IMR-90 (cell line): ENCODE measurements around the gene RAP2B. TPM values are rescaled to one million over a fixed set of nuclear protein-coding genes. Genes with fewer than 3 reads are reported as not detected.

Experiments used
- ATAC-seq: fragments of 200-7000 bp; cut with Tn5 transposase; 2 replicates; pipeline ENCODE4 v1.9.1; 2020; ENCODE audit warnings: low read depth, mild to moderate bottlenecking, moderate library complexity
- BruUV-seq: library from RNA; stranded (reverse); fragments of 400-500 nt; replicated peaks from 2 replicates; lab custom pipeline; 2021; lab: Mats Ljungman, UMichigan
- CTCF ChIA-PET: fragments of 300-600 bp; formaldehyde crosslinking; extraction: SDS; loops from one replicate; lab custom pipeline; 2021; ENCODE audit warnings: antibody characterized with exemption; lab: Yijun Ruan, JAX
- POLR2A ChIA-PET: fragments of 300-600 bp; sonication (Branson Sonifier 250); formaldehyde crosslinking; loops from one replicate; lab custom pipeline; 2022; ENCODE audit warnings: antibody characterized with exemption; ENCODE audit not compliant: unreplicated experiment; lab: Charles Lee
- DNase-seq: peaks from one replicate; pipeline ENCODE4 v3.0.0; 2013
- H2AFZ ChIP-seq: replicated peaks from 2 replicates; pipeline ENCODE3; 2013; ENCODE audit warnings: low read length, mild to moderate bottlenecking; ENCODE audit not compliant: poor library complexity
- H2AK5ac ChIP-seq: 2 replicates; pipeline ENCODE4 v1.6.1; 2013; ENCODE audit warnings: low read depth, low read length, inconsistent platforms
- H2AK9ac ChIP-seq: replicated peaks from 2 replicates; pipeline ENCODE3; 2013; ENCODE audit warnings: mild to moderate bottlenecking, low read depth, low read length, moderate library complexity; ENCODE audit not compliant: poor library complexity
- H2BK120ac ChIP-seq: 2 replicates; pipeline ENCODE4 v1.6.1; 2013; ENCODE audit warnings: low read depth, low read length, inconsistent platforms
- H2BK15ac ChIP-seq: 3 replicates; pipeline ENCODE4 v1.6.1; 2013; ENCODE audit warnings: low read depth, low read length, inconsistent platforms
- H2BK20ac ChIP-seq: 2 replicates; pipeline ENCODE4 v1.6.1; 2013; ENCODE audit warnings: low read depth, mild to moderate bottlenecking, inconsistent platforms, low read length, moderate library complexity
- H2BK5ac ChIP-seq: 2 replicates; pipeline ENCODE4 v1.6.1; 2013; ENCODE audit warnings: mild to moderate bottlenecking, low read depth, low read length, inconsistent platforms; ENCODE audit not compliant: poor library complexity, severe bottlenecking
- H3K14ac ChIP-seq: replicated peaks from 2 replicates; pipeline ENCODE4 v1.6.1; 2013; ENCODE audit warnings: low read depth, low read length, inconsistent platforms
- H3K18ac ChIP-seq: 2 replicates; pipeline ENCODE4 v1.6.1; 2013; ENCODE audit warnings: low read depth, low read length, control low read depth
- H3K23ac ChIP-seq: 2 replicates; pipeline ENCODE4 v1.6.1; 2013; ENCODE audit warnings: low read depth, low read length, inconsistent platforms
- H3K27ac ChIP-seq: 2 replicates; pipeline ENCODE4 v1.5.1; 2013; ENCODE audit warnings: mild to moderate bottlenecking, control low read depth, low read length; ENCODE audit not compliant: insufficient read depth
- H3K27me3 ChIP-seq: 2 replicates; pipeline ENCODE4 v1.6.1; 2013; ENCODE audit warnings: low read length; ENCODE audit not compliant: control insufficient read depth, insufficient read depth
- H3K36me3 ChIP-seq: 2 replicates; pipeline ENCODE4 v1.6.1; 2013; ENCODE audit warnings: low read length, mixed read lengths; ENCODE audit not compliant: control insufficient read depth, insufficient read depth
- H3K4ac ChIP-seq: 2 replicates; pipeline ENCODE4 v1.6.1; 2013; ENCODE audit warnings: low read depth, low read length, inconsistent platforms
- H3K4me1 ChIP-seq: 2 replicates; pipeline ENCODE4 v1.6.1; 2013; ENCODE audit warnings: low read length, mixed read lengths; ENCODE audit not compliant: control insufficient read depth, insufficient read depth
- H3K4me2 ChIP-seq: 2 replicates; pipeline ENCODE4 v1.6.1; 2013; ENCODE audit warnings: low read depth, mild to moderate bottlenecking, control low read depth, low read length, moderate library complexity
- H3K4me3 ChIP-seq: 2 replicates; pipeline ENCODE4 v1.5.1; 2013; ENCODE audit warnings: low read depth, mild to moderate bottlenecking, control low read depth, low read length, moderate library complexity; ENCODE audit not compliant: insufficient read depth
- H3K56ac ChIP-seq: 2 replicates; pipeline ENCODE4 v1.6.1; 2013; ENCODE audit warnings: low read length, inconsistent platforms; ENCODE audit not compliant: insufficient read depth; ENCODE audit errors: extremely low read depth
- H3K79me1 ChIP-seq, 2 experiments: 2 replicates each; pipeline ENCODE4 v1.6.1; 2013; ENCODE audit warnings: low read length in 2 of 2, inconsistent platforms in 1 of 2, low read depth in 1 of 2
- H3K9ac ChIP-seq: 2 replicates; pipeline ENCODE4 v1.6.1; 2013; ENCODE audit warnings: low read depth, low read length, control low read depth
- H3K9me1 ChIP-seq: 2 replicates; pipeline ENCODE4 v1.6.1; 2013; ENCODE audit warnings: low read length, inconsistent platforms; ENCODE audit not compliant: insufficient read depth
- H3K9me3 ChIP-seq: 2 replicates; pipeline ENCODE4 v1.6.1; 2013; ENCODE audit warnings: low read length; ENCODE audit not compliant: control insufficient read depth, insufficient read depth
- H4K20me1 ChIP-seq: 2 replicates; pipeline ENCODE4 v1.6.1; 2013; ENCODE audit warnings: low read length, inconsistent platforms; ENCODE audit not compliant: insufficient read depth
- H4K5ac ChIP-seq: 2 replicates; pipeline ENCODE4 v1.6.1; 2013; ENCODE audit warnings: mild to moderate bottlenecking, low read depth, low read length, control low read depth
- H4K8ac ChIP-seq, 2 experiments: 2 replicates each; pipeline ENCODE4 v1.6.1; 2013; ENCODE audit warnings: low read depth in 2 of 2, low read length in 2 of 2, control low read depth in 1 of 2, inconsistent platforms in 1 of 2
- H4K91ac ChIP-seq: 2 replicates; pipeline ENCODE4 v1.6.1; 2013; ENCODE audit warnings: low read depth, low read length, inconsistent platforms; ENCODE audit not compliant: insufficient read depth
- BHLHE40 ChIP-seq: fragments of 150-350 bp; IDR thresholded peaks from 2 replicates; pipeline ENCODE4 v1.6.1; 2016; ENCODE audit warnings: mild to moderate bottlenecking, low read depth, low read length
- CEBPB ChIP-seq: IDR thresholded peaks from 2 replicates; pipeline ENCODE4 v1.6.1; 2012; ENCODE audit warnings: low read depth, low read length, improper control_type of control experiment
- CHD1 ChIP-seq: IDR thresholded peaks from 2 replicates; pipeline ENCODE4 v1.6.1; 2012; ENCODE audit warnings: low read depth, low read length, improper control_type of control experiment
- FOS ChIP-seq: fragments of 150-350 bp; IDR thresholded peaks from 2 replicates; pipeline ENCODE4 v1.6.1; 2016; ENCODE audit warnings: low read depth, low read length
- MAFK ChIP-seq: IDR thresholded peaks from 2 replicates; pipeline ENCODE4 v1.6.1; 2012; ENCODE audit warnings: low read depth, low read length, improper control_type of control experiment
- MAZ ChIP-seq: IDR thresholded peaks from 2 replicates; pipeline ENCODE4 v1.6.1; 2012; ENCODE audit warnings: low read depth, mild to moderate bottlenecking, low read length, improper control_type of control experiment, moderate library complexity, borderline replicate concordance
- MXI1 ChIP-seq: IDR thresholded peaks from 2 replicates; pipeline ENCODE4 v1.6.1; 2012; ENCODE audit warnings: low read depth, mild to moderate bottlenecking, low read length, moderate library complexity, borderline replicate concordance
- NFE2L2 ChIP-seq: fragments of 150-350 bp; IDR thresholded peaks from 2 replicates; pipeline ENCODE4 v1.6.1; 2016; ENCODE audit warnings: low read depth, mild to moderate bottlenecking, low read length
- POLR2A ChIP-seq: IDR thresholded peaks from 2 replicates; pipeline ENCODE4 v1.6.1; 2012; ENCODE audit warnings: mild to moderate bottlenecking, low read depth, low read length
- RAD21 ChIP-seq: IDR thresholded peaks from 2 replicates; pipeline ENCODE4 v1.6.1; 2012; ENCODE audit warnings: low read length, improper control_type of control experiment
- RCOR1 ChIP-seq: IDR thresholded peaks from 2 replicates; pipeline ENCODE4 v1.6.1; 2012; ENCODE audit warnings: mild to moderate bottlenecking, low read length, improper control_type of control experiment; ENCODE audit not compliant: insufficient replicate concordance
- RFX5 ChIP-seq: IDR thresholded peaks from 2 replicates; pipeline ENCODE4 v1.8.0; 2012; ENCODE audit warnings: low read depth, mild to moderate bottlenecking, low read length, moderate library complexity
- SMC3 ChIP-seq: fragments of 150-350 bp; IDR thresholded peaks from 2 replicates; pipeline ENCODE4 v1.6.1; 2016; ENCODE audit warnings: low read depth, mild to moderate bottlenecking, antibody characterized with exemption, low read length, moderate library complexity
- WGBS, 2 experiments: methylation state at CpG; one replicate each; pipeline versions ENCODE4 v1.1.5 to v1.1.7; 2013; ENCODE audit warnings: missing lambda C conversion rate in 2 of 2; ENCODE audit not compliant: insufficient read length in 1 of 2; ENCODE audit errors: extremely low coverage in 2 of 2; 5-methylcytosine and 5-hydroxymethylcytosine counted together
- dilution Hi-C: fragments of 300-500 bp; cut with HindIII; formaldehyde crosslinking; loops from one replicate; pipeline ENCODE4 v1.14.3; 2018; ENCODE audit warnings: low sequenced_read_pairs; ENCODE audit not compliant: unreplicated experiment
- in situ Hi-C: fragments of 300-500 bp; cut with MboI; formaldehyde crosslinking; loops from 3 replicates; pipeline ENCODE4 v1.14.3; 2019; ENCODE audit warnings: low sequenced_read_pairs, inconsistent platforms, mixed read lengths
- intact Hi-C: fragments of 100-400 bp; cut with micrococcal nuclease; formaldehyde crosslinking; loops from 2 replicates; pipeline ENCODE4 v1.10.0; 2022
- polyA plus RNA-seq, 3 experiments: library from polyadenylated mRNA; depleted of rRNA; stranded (reverse); fragments of >200 nt; gene quantifications; 2 replicates each; pipeline ENCODE4 v1.2.3, GENCODE V29; 2012; ENCODE audit warnings: low replicate concordance in 1 of 3
- total RNA-seq: library from RNA; depleted of rRNA; stranded (reverse); fragments of >200 nt; gene quantifications from 2 replicates; pipeline ENCODE4 v1.2.3, GENCODE V29; 2012
- TF ChIP-seq, protein P1 (sequence below): conservative IDR thresholded peaks from 2 replicates; pipeline ENCODE4 v1.5.1; 2012; ENCODE audit warnings: mild to moderate bottlenecking, low read depth, low read length, improper control_type of control experiment
- TF ChIP-seq, protein P2 (sequence below): fragments of 150-350 bp; IDR thresholded peaks from 2 replicates; pipeline ENCODE4 v1.6.1; 2016; ENCODE audit warnings: low read depth, mild to moderate bottlenecking, low read length, moderate library complexity, borderline replicate concordance
- TF ChIP-seq, protein P3 (sequence below): fragments of 150-350 bp; IDR thresholded peaks from 2 replicates; pipeline ENCODE4 v1.6.1; 2017; ENCODE audit warnings: mild to moderate bottlenecking, antibody characterized with exemption, low read length, low read depth

Gene RAP2B
- total and polyA plus RNA-seq, 2 of the 4 experiments (the other 2 are of a cell fraction): 6.6 to 12.4 TPM

DNA sequence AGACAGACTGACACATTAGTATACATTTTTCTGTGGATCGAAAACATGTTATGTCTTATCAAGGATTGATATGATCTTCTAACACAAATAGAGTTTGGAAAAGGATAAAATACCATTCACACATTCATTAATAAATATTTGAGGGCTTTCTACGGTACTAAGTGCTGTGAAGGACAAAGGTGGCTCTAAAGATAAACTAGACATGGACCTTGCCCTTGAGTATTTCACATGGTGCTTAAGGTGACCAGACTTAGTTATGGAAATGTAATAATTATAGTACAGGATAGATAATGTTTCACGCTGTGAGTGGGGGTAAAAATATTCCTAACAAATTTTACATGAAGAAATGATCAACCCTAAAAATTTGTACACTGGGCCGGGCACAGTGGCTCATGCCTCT lies 3.8 kb upstream of the RAP2B start:
- CTCF ChIA-PET: no interaction called here
- dilution Hi-C loops: no loop called here
- BruUV-seq: no TSS peak

More for the DNA sequence above, 3.8 kb upstream of the RAP2B start:
- Histone ChIP-seq H4K91ac (no peak overlapping the region), H3K4ac (no peak overlapping the region), H3K4me2 (no peak overlapping the region), H4K20me1 (peaks cover 6% of the 10 kb centered on the region), H3K9me3 (no peaks in the 10 kb centered on the region), H3K27me3 (no peaks in the 10 kb centered on the region), H3K14ac (no peak overlapping the region), H2BK120ac (no peak overlapping the region), H3K23ac (no peak overlapping the region; the same call in 1 of the 2 replicates), H2BK15ac (no peak overlapping the region), H3K18ac (no peak overlapping the region), H3K9me1 (peaks cover 5% of the 10 kb centered on the region; the same call in 1 of the 2 replicates), H3K4me1 (peaks cover 4% of the 10 kb centered on the region; the same call in 1 of the 2 replicates), H2AFZ (no peak overlapping the region), H2BK20ac (no peak overlapping the region), H3K4me3 (no peak overlapping the region), H2AK9ac (no peak overlapping the region), H3K36me3 (no peaks in the 10 kb centered on the region), H3K56ac (no peak overlapping the region), H4K5ac (no peak overlapping the region), H4K8ac (no peak overlapping the region), H3K27ac (no peak overlapping the region), H2BK5ac (no peak overlapping the region), H3K79me1 (no peaks in the 10 kb centered on the region), H3K9ac (no peak overlapping the region), H2AK5ac (no peak overlapping the region)
- no peak for DNase-seq
- WGBS, 2 experiments: no CpG with 5 or more reads among the region's 4 CpGs
- TF ChIP-seq NFE2L2 (no peak), FOS (no peak), RAD21 (no peak), RCOR1 (no peak), BHLHE40 (no peak), RFX5 (no peak), CEBPB (no peak), CHD1 (no peak), MXI1 (no peak), POLR2A (no peak), MAZ (no peak), SMC3 (no peak), MAFK (no peak)
- TF ChIP-seq, protein P1, sequence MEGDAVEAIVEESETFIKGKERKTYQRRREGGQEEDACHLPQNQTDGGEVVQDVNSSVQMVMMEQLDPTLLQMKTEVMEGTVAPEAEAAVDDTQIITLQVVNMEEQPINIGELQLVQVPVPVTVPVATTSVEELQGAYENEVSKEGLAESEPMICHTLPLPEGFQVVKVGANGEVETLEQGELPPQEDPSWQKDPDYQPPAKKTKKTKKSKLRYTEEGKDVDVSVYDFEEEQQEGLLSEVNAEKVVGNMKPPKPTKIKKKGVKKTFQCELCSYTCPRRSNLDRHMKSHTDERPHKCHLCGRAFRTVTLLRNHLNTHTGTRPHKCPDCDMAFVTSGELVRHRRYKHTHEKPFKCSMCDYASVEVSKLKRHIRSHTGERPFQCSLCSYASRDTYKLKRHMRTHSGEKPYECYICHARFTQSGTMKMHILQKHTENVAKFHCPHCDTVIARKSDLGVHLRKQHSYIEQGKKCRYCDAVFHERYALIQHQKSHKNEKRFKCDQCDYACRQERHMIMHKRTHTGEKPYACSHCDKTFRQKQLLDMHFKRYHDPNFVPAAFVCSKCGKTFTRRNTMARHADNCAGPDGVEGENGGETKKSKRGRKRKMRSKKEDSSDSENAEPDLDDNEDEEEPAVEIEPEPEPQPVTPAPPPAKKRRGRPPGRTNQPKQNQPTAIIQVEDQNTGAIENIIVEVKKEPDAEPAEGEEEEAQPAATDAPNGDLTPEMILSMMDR: no peak
- TF ChIP-seq, protein P2, sequence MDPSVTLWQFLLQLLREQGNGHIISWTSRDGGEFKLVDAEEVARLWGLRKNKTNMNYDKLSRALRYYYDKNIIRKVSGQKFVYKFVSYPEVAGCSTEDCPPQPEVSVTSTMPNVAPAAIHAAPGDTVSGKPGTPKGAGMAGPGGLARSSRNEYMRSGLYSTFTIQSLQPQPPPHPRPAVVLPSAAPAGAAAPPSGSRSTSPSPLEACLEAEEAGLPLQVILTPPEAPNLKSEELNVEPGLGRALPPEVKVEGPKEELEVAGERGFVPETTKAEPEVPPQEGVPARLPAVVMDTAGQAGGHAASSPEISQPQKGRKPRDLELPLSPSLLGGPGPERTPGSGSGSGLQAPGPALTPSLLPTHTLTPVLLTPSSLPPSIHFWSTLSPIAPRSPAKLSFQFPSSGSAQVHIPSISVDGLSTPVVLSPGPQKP: no peak
- TF ChIP-seq, protein P3, sequence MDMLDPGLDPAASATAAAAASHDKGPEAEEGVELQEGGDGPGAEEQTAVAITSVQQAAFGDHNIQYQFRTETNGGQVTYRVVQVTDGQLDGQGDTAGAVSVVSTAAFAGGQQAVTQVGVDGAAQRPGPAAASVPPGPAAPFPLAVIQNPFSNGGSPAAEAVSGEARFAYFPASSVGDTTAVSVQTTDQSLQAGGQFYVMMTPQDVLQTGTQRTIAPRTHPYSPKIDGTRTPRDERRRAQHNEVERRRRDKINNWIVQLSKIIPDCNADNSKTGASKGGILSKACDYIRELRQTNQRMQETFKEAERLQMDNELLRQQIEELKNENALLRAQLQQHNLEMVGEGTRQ: no peak
- ATAC-seq: no peak
- POLR2A ChIA-PET: no interaction called here
- intact Hi-C loops (no loop called here), in situ Hi-C loops (loop anchor here (5.0 to 25.0 kb wide), 2 partner anchors 111 to 604 kb away; no protein-coding TSS in a partner anchor)
